OCI-LY7 (cell line): ENCODE results near the gene RET.

Experiments
- EZH2phosphoT487 ChIP-seq: fragments of 200-600 bp; sonication (generic); IDR thresholded peaks from 2 replicates; pipeline ENCODE4 v1.6.1; 2018; ENCODE audit warnings: low read depth, borderline replicate concordance, mild to moderate bottlenecking, mixed run types, antibody characterized with exemption, low read length, moderate library complexity, mixed read lengths
- TF ChIP-seq, protein P1 (sequence below): fragments of 200-600 bp; sonication (generic); conservative IDR thresholded peaks from 2 replicates; pipeline ENCODE4 v1.5.1; 2014; ENCODE audit warnings: mild to moderate bottlenecking, antibody characterized with exemption, low read length, moderate library complexity, mixed read lengths

- TF ChIP-seq, protein P1, sequence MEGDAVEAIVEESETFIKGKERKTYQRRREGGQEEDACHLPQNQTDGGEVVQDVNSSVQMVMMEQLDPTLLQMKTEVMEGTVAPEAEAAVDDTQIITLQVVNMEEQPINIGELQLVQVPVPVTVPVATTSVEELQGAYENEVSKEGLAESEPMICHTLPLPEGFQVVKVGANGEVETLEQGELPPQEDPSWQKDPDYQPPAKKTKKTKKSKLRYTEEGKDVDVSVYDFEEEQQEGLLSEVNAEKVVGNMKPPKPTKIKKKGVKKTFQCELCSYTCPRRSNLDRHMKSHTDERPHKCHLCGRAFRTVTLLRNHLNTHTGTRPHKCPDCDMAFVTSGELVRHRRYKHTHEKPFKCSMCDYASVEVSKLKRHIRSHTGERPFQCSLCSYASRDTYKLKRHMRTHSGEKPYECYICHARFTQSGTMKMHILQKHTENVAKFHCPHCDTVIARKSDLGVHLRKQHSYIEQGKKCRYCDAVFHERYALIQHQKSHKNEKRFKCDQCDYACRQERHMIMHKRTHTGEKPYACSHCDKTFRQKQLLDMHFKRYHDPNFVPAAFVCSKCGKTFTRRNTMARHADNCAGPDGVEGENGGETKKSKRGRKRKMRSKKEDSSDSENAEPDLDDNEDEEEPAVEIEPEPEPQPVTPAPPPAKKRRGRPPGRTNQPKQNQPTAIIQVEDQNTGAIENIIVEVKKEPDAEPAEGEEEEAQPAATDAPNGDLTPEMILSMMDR, result no peak
- TF ChIP-seq EZH2phosphoT487, result no peak
Observed at GRCh38 chr10:43029043-43029442, 47.8 kb upstream of the RET start.
